ENCODE data around the gene SLITRK3.

The SLITRK3 gene

GRCh38 chr3:165195640-165196576 lies at the start of gene SLITRK3:
TSS of gene SLITRK3 (minus strand) at chr3:165196384. CDS start at chr3:165190830, 5,554 bp downstream.
- Histone ChIP-seq H3K27ac (ENCODE audit: low read length) (no peak within 1 kb of the TSS), H3K4me1 (ENCODE audit: low read length) (no peaks in the 10 kb centered on the region), H3K79me2 (ENCODE audit: low read length) (no peaks in the 10 kb centered on the region), H3K9me2 (replicated peaks; ENCODE audit: insufficient read depth, low read length) (no peaks in the 10 kb centered on the region), H3K9ac (ENCODE audit: low read length) (no peak within 1 kb of the TSS), H3K36me3 (replicated peaks; ENCODE audit: insufficient read depth, low read length) (no peaks in the 10 kb centered on the region), H3K4me3 (ENCODE audit: low read length) (peak within 1 kb of the TSS; percentile 24; the same call in 1 of the 2 replicates), H4K20me1 (ENCODE audit: insufficient read depth, low read length) (no peaks in the 10 kb centered on the region), H3K9me3 (replicated peaks; ENCODE audit: insufficient read depth, low read length) (no peaks in the 10 kb centered on the region), H3K4me2 (ENCODE audit: low read depth, low read length) (peak within 1 kb of the TSS; percentile 14; the same call in 1 of the 2 replicates), H3F3A (ENCODE audit: insufficient read depth, low read length) (no peaks in the 10 kb centered on the region), H2AFZ (ENCODE audit: low read length) (no peak within 1 kb of the TSS), H3K27me3 (replicated peaks; ENCODE audit: insufficient read depth, low read length) (no peaks in the 10 kb centered on the region)
- TF ChIP-seq EZH2 (optimal IDR thresholded peaks at IDR 0.05; ENCODE audit: low read depth, low read length) (no peak), CTCF (IDR thresholded peaks at IDR 0.05; ENCODE audit: low read length) (no peak), EZH2phosphoT487 (IDR thresholded peaks at IDR 0.05; ENCODE audit: low read length) (no peak)
- DNase-seq: no peak

GRCh38 chr3:165243597-165243996 lies 47.4 kb upstream of the SLITRK3 start:
- TF ChIP-seq EZH2 (optimal IDR thresholded peaks at IDR 0.05; ENCODE audit: low read depth, low read length) (no peak), EZH2phosphoT487 (IDR thresholded peaks at IDR 0.05; ENCODE audit: low read length) (no peak), CTCF (IDR thresholded peaks at IDR 0.05; ENCODE audit: low read length) (no peak)
- Histone ChIP-seq H4K20me1 (ENCODE audit: insufficient read depth, low read length) (no peaks in the 10 kb centered on the region), H3K9ac (ENCODE audit: low read length) (no peak overlapping the region), H3F3A (ENCODE audit: insufficient read depth, low read length) (no peaks in the 10 kb centered on the region), H3K36me3 (replicated peaks; ENCODE audit: insufficient read depth, low read length) (no peaks in the 10 kb centered on the region), H3K4me3 (ENCODE audit: low read length) (no peak overlapping the region), H3K79me2 (ENCODE audit: low read length) (no peaks in the 10 kb centered on the region), H3K4me1 (ENCODE audit: low read length) (no peaks in the 10 kb centered on the region), H3K9me3 (replicated peaks; ENCODE audit: insufficient read depth, low read length) (no peaks in the 10 kb centered on the region), H2AFZ (ENCODE audit: low read length) (no peak overlapping the region), H3K4me2 (ENCODE audit: low read depth, low read length) (no peak overlapping the region), H3K27me3 (replicated peaks; ENCODE audit: insufficient read depth, low read length) (no peaks in the 10 kb centered on the region), H3K9me2 (replicated peaks; ENCODE audit: insufficient read depth, low read length) (no peaks in the 10 kb centered on the region), H3K27ac (ENCODE audit: low read length) (no peak overlapping the region)
- no peak for DNase-seq

- Histone ChIP-seq H3K36me3 (replicated peaks; ENCODE audit: insufficient read depth, low read length) (no peaks in the 10 kb centered on the region), H4K20me1 (ENCODE audit: insufficient read depth, low read length) (no peaks in the 10 kb centered on the region), H3K27me3 (replicated peaks; ENCODE audit: insufficient read depth, low read length) (no peaks in the 10 kb centered on the region), H3F3A (ENCODE audit: insufficient read depth, low read length) (no peaks in the 10 kb centered on the region), H3K79me2 (ENCODE audit: low read length) (no peaks in the 10 kb centered on the region), H3K9me3 (replicated peaks; ENCODE audit: insufficient read depth, low read length) (no peaks in the 10 kb centered on the region), H3K4me1 (ENCODE audit: low read length) (no peaks in the 10 kb centered on the region), H3K9ac (ENCODE audit: low read length) (no peak overlapping the region), H3K4me2 (ENCODE audit: low read depth, low read length) (no peak overlapping the region), H3K4me3 (ENCODE audit: low read length) (no peak overlapping the region), H3K9me2 (replicated peaks; ENCODE audit: insufficient read depth, low read length) (no peaks in the 10 kb centered on the region), H2AFZ (ENCODE audit: low read length) (no peak overlapping the region), H3K27ac (ENCODE audit: low read length) (no peak overlapping the region)
- TF ChIP-seq EZH2phosphoT487 (IDR thresholded peaks at IDR 0.05; ENCODE audit: low read length) (no peak), CTCF (IDR thresholded peaks at IDR 0.05; ENCODE audit: low read length) (no peak), EZH2 (optimal IDR thresholded peaks at IDR 0.05; ENCODE audit: low read depth, low read length) (no peak)
- no peak for DNase-seq
Observed at GRCh38 chr3:165233501-165234195, 37.5 kb upstream of the SLITRK3 start.
